RPMI8226 (cell line): ENCODE data around the gene TBC1D30.

Experiments
- DNase-seq: peaks from one replicate; pipeline ENCODE4 v3.0.0-alpha.2; 2015

The TBC1D30 gene

GRCh38 chr12:64864319-64864718 lies 39.9 kb downstream of the TBC1D30 start:
- no peak for DNase-seq

GRCh38 chr12:64875186-64875585 lies 50.7 kb downstream of the TBC1D30 start:
- no peak for DNase-seq

- DNase-seq = no peak
Measured at GRCh38 chr12:64876388-64877071, 52.1 kb downstream of the TBC1D30 start.

- DNase-seq = no peak
Measured at GRCh38 chr12:64877363-64878004, 53.0 kb downstream of the TBC1D30 start.

GRCh38 chr12:64882687-64883086 lies 58.2 kb downstream of the TBC1D30 start:
- no peak for DNase-seq

- no peak for DNase-seq
Measured at GRCh38 chr12:64883264-64884163, 59.1 kb downstream of the TBC1D30 start.

GRCh38 chr12:64884164-64884542 lies 59.7 kb downstream of the TBC1D30 start:
- no peak for DNase-seq

GRCh38 chr12:64884728-64885127 lies 60.3 kb downstream of the TBC1D30 start:
- DNase-seq = no peak

GRCh38 chr12:64889434-64890216 lies 65.2 kb downstream of the TBC1D30 start:
- no peak for DNase-seq

GRCh38 chr12:64890873-64891468 lies 66.5 kb downstream of the TBC1D30 start:
- peak; percentile 54 for DNase-seq

- no peak for DNase-seq
Measured at GRCh38 chr12:64891629-64892028, 67.2 kb downstream of the TBC1D30 start.

GRCh38 chr12:64892561-64892960 lies 68.1 kb downstream of the TBC1D30 start:
- no peak for DNase-seq

GRCh38 chr12:64893961-64894360 lies 69.5 kb downstream of the TBC1D30 start:
- no peak for DNase-seq

GRCh38 chr12:64894827-64895475 lies 70.5 kb downstream of the TBC1D30 start:
- no peak for DNase-seq

GRCh38 chr12:64895526-64895925 lies 71.1 kb downstream of the TBC1D30 start:
- no peak for DNase-seq

- no peak for DNase-seq
Measured at GRCh38 chr12:64900540-64900939, 76.1 kb downstream of the TBC1D30 start.

- no peak for DNase-seq
Measured at GRCh38 chr12:64903479-64904152, 79.2 kb downstream of the TBC1D30 start.

- DNase-seq = no peak
Measured at GRCh38 chr12:64907097-64907496, 82.7 kb downstream of the TBC1D30 start.

- no peak for DNase-seq
Measured at GRCh38 chr12:64909124-64909523, 84.7 kb downstream of the TBC1D30 start.

GRCh38 chr12:64911081-64911480 lies 86.6 kb downstream of the TBC1D30 start:
- DNase-seq = no peak

GRCh38 chr12:64911912-64912311 lies 87.5 kb downstream of the TBC1D30 start:
- DNase-seq = no peak
